Spleen (tissue), 11 donors: ENCODE measurements around the gene ZNF683. TPM values are rescaled to one million over a fixed set of nuclear protein-coding genes. Genes with fewer than 3 reads are reported as not detected.

Source experiments
- DNase-seq: peaks from one replicate; pipeline ENCODE4 v3.0.0-alpha.2; 2020
- H3K27ac ChIP-seq, 8 donors: fragments of 200-600 bp; sonication (generic) in 7 of 8; 1 replicate in 4 of 8; 2 replicates in 4 of 8; pipeline versions ENCODE4 v1.5.0 to v1.8.0; 2016 to 2021; ENCODE audit warnings: inconsistent platforms in 4 of 8, mild to moderate bottlenecking in 4 of 8, moderate library complexity in 1 of 8
- H3K27me3 ChIP-seq, 7 donors: fragments of 200-600 bp; sonication (generic) in 6 of 7; replicated peaks in 1 of 7; 1 replicate in 4 of 7; 2 replicates in 3 of 7; pipeline versions ENCODE4 v1.5.0 to v1.8.0; 2016 to 2021; ENCODE audit warnings: inconsistent platforms in 3 of 7, mild to moderate bottlenecking in 1 of 7
- H3K36me3 ChIP-seq, 6 donors: fragments of 200-600 bp; sonication (generic) in 5 of 6; 1 replicate in 4 of 6; 2 replicates in 2 of 6; pipeline versions ENCODE4 v1.5.0 to v1.8.0; 2016 to 2021; ENCODE audit warnings: inconsistent platforms in 2 of 6
- H3K4me1 ChIP-seq, 6 donors: fragments of 200-600 bp; sonication (generic) in 5 of 6; 1 replicate in 3 of 6; 2 replicates in 3 of 6; pipeline versions ENCODE4 v1.5.0 to v1.8.0; 2016 to 2021; ENCODE audit warnings: inconsistent platforms in 3 of 6
- H3K4me3 ChIP-seq, 8 donors: fragments of 200-600 bp; sonication (generic) in 7 of 8; 1 replicate in 4 of 8; 2 replicates in 4 of 8; pipeline versions ENCODE4 v1.5.0 to v1.8.0; 2016 to 2021; ENCODE audit warnings: inconsistent platforms in 4 of 8, mild to moderate bottlenecking in 4 of 8, moderate library complexity in 2 of 8
- H3K9me3 ChIP-seq, 8 donors: fragments of 200-600 bp; sonication (generic) in 7 of 8; 1 replicate in 4 of 8; 2 replicates in 4 of 8; pipeline versions ENCODE4 v1.5.0 to v1.8.0; 2016 to 2021; ENCODE audit warnings: inconsistent platforms in 4 of 8
- CTCF ChIP-seq, 11 experiments: fragments of 200-600 bp in 7 of 11; fragments of 450-650 bp in 4 of 11; sonication (generic) in 4 of 11; IDR thresholded peaks in 8 of 11; conservative IDR thresholded peaks in 3 of 11; 1 replicate in 7 of 11; 2 replicates in 4 of 11; pipeline versions ENCODE4 v1.4.0 to v1.8.0; 2016 to 2021; ENCODE audit warnings: antibody characterized with exemption in 11 of 11, inconsistent platforms in 4 of 11, mild to moderate bottlenecking in 1 of 11
- POLR2A ChIP-seq, 3 donors: fragments of 450-650 bp; IDR thresholded peaks; one replicate each; pipeline ENCODE4 v1.5.1; 2017; ENCODE audit warnings: antibody characterized with exemption in 3 of 3, mild to moderate bottlenecking in 1 of 3
- POLR2AphosphoS5 ChIP-seq, 3 donors: sonication (generic); formaldehyde crosslinking; IDR thresholded peaks; one replicate each; pipeline ENCODE4 v1.5.1; 2017; ENCODE audit warnings: antibody characterized with exemption in 3 of 3
- WGBS, 5 donors: extraction: QIAGEN DNeasy Blood & Tissue Kit in 3 of 5; methylation state at CpG; one replicate each; pipeline versions ENCODE4 v1.1.5 to v1.1.7; 2013 to 2018; 5-methylcytosine and 5-hydroxymethylcytosine counted together
- intact Hi-C: fragments of 100-400 bp; cut with DNase I; formaldehyde crosslinking; loops from one replicate; pipeline ENCODE4 v1.15.0; 2023; ENCODE audit warnings: low total_unique reads
- polyA plus RNA-seq, 3 donors: library from polyadenylated mRNA; stranded (reverse); fragments of 200-250 nt; gene quantifications; one replicate each; pipeline ENCODE4 v1.2.1, GENCODE V29; 2013
- total RNA-seq, 7 donors: library from RNA; depleted of rRNA in 3 of 7; stranded (reverse); fragments of >200 nt in 3 of 7; fragmentation: NEBNext Ultra II Directional in 4 of 7; extraction: Animal tissue kit (Norgen Biotek cat#: 25700) in 4 of 7; gene quantifications; one replicate each; pipeline versions ENCODE4 v1.1.0 to v1.2.1, GENCODE V29; 2016 to 2021
- donor health status: healthy with polysubstance abuse.
- donor health status: DM: no; HTN: no; CAD: no; lungs with moderate emphysema.
- donor health status: DM: no; HTN: no; CAD: no.
- donor health status: Bipolar disorder and iron deficiency.
- donor health status: healthy.
- donor health status: DM: no; HTN: no; CAD: no.
- donor health status: DM: yes; HTN: yes; CAD: no.

Gene ZNF683
- total and polyA plus RNA-seq, 10 donors: 0.17 to 1.5 (median 0.50) TPM; not detected in 2

GRCh38 chr1:26395754-26396153, 23.2 kb upstream of the ZNF683 start:
- no peaks in the 10 kb centered on the region for H3K36me3 ChIP-seq
- 76 to 86% (median 82%) methylated on average over 8 of the region's 8 CpGs for WGBS, 5 donors
- H3K4me3 ChIP-seq: no peak overlapping the region
- H3K4me1 ChIP-seq: no peaks in the 10 kb centered on the region
- intact Hi-C loops: no loop called here
- no peak overlapping the region for H3K27ac ChIP-seq
- no peaks in the 10 kb centered on the region for H3K9me3 ChIP-seq
- no peak for DNase-seq
- TF ChIP-seq POLR2AphosphoS5 (IDR thresholded peaks at IDR 0.05) (no peak), POLR2A (IDR thresholded peaks at IDR 0.05) (no peak), CTCF (IDR thresholded peaks at IDR 0.05 in 8 of 11, conservative IDR thresholded peaks at IDR 0.05 in 3 of 11) (no peak)
- peaks cover 0 to 6% (median 0%) of the 10 kb centered on the region in 7 donors for H3K27me3 ChIP-seq

- Histone ChIP-seq H3K27me3 (peaks cover 0 to 23% (median 0%) of the 10 kb centered on the region in 7 donors), H3K4me1 (no peaks in the 10 kb centered on the region), H3K36me3 (no peaks in the 10 kb centered on the region), H3K4me3 (no peak overlapping the region), H3K27ac (no peak overlapping the region), H3K9me3 (no peaks in the 10 kb centered on the region)
- peak; percentile 23 for DNase-seq
- TF ChIP-seq CTCF (IDR thresholded peaks at IDR 0.05 in 8 of 11, conservative IDR thresholded peaks at IDR 0.05 in 3 of 11): peak in 7 of 11 experiments; percentile 14 to 56 (median 28)
- TF ChIP-seq POLR2A (IDR thresholded peaks at IDR 0.05): no peak
- TF ChIP-seq POLR2AphosphoS5 (IDR thresholded peaks at IDR 0.05): no peak
- intact Hi-C loops: no loop called here
- WGBS, 5 donors: 4 to 11% (median 5%) methylated on average over 3 of the region's 3 CpGs
These were observed 18.9 kb upstream of the ZNF683 start for GRCh38 chr1:26391450-26391849.

- intact Hi-C loops: no loop called here
- H3K27me3 ChIP-seq: peaks cover 0 to 40% (median 0%) of the 10 kb centered on the region in 7 donors
- no peaks in the 10 kb centered on the region for H3K36me3 ChIP-seq
- DNase-seq: no peak
- WGBS, 5 donors: 62 to 84% (median 73%) methylated on average over 4 of the region's 4 CpGs
- no peak for TF ChIP-seq POLR2AphosphoS5 (IDR thresholded peaks at IDR 0.05)
- TF ChIP-seq CTCF (IDR thresholded peaks at IDR 0.05 in 8 of 11, conservative IDR thresholded peaks at IDR 0.05 in 3 of 11): no peak
- TF ChIP-seq POLR2A (IDR thresholded peaks at IDR 0.05): no peak
- no peak overlapping the region for H3K27ac ChIP-seq
- H3K4me3 ChIP-seq: no peak overlapping the region
- no peaks in the 10 kb centered on the region for H3K9me3 ChIP-seq
- H3K4me1 ChIP-seq: peaks cover 0 to 12% (median 3%) of the 10 kb centered on the region in 6 donors
These were observed 17.2 kb upstream of the ZNF683 start for GRCh38 chr1:26389604-26390247.

GRCh38 chr1:26388791-26389445, 16.4 kb upstream of the ZNF683 start:
- Histone ChIP-seq H3K27ac (no peak overlapping the region), H3K4me3 (no peak overlapping the region), H3K9me3 (no peaks in the 10 kb centered on the region), H3K36me3 (no peaks in the 10 kb centered on the region), H3K27me3 (peaks cover 0 to 45% (median 0%) of the 10 kb centered on the region in 7 donors), H3K4me1 (peaks cover 0 to 18% (median 3%) of the 10 kb centered on the region in 6 donors)
- peak; percentile 17 for DNase-seq
- intact Hi-C loops: no loop called here
- WGBS, 5 donors: 71 to 83% (median 82%) methylated on average over 7 of the region's 7 CpGs
- TF ChIP-seq POLR2A (IDR thresholded peaks at IDR 0.05): no peak
- no peak for TF ChIP-seq CTCF (IDR thresholded peaks at IDR 0.05 in 8 of 11, conservative IDR thresholded peaks at IDR 0.05 in 3 of 11)
- no peak for TF ChIP-seq POLR2AphosphoS5 (IDR thresholded peaks at IDR 0.05)
